Endothelial cell of umbilical vein (primary cell): Measurements from ENCODE around the gene ITIH6. TPM values are rescaled to one million over a fixed set of nuclear protein-coding genes. Genes with fewer than 3 reads are reported as not detected.

Experiments used
- BruUV-seq: library from RNA; stranded (reverse); fragments of 400-500 nt; replicated peaks from 2 replicates; lab custom pipeline; 2021; lab: Mats Ljungman, UMichigan
- CTCF ChIA-PET: fragments of 300-600, 350-600 bp; sonication (Branson Sonifier 250); formaldehyde crosslinking; loops from one replicate; lab custom pipeline; 2021; ENCODE audit warnings: antibody characterized with exemption, inconsistent platforms; lab: Charles Lee
- POLR2A ChIA-PET: fragments of 300-600, 350-600 bp; sonication (Branson Sonifier 250); formaldehyde crosslinking; loops from one replicate; lab custom pipeline; 2021; ENCODE audit warnings: antibody characterized with exemption, inconsistent platforms; lab: Charles Lee
- DNase-seq: peaks from one replicate; pipeline ENCODE4 v3.0.0-alpha.2; 2011; ENCODE audit warnings: low read depth, low spot score
- FAIRE-seq: peaks from 2 replicates; lab custom pipeline; 2011; peaks lifted over from hg19 to GRCh38; lab: Jason Lieb, UNC
- H2AFZ ChIP-seq: 2 replicates; pipeline ENCODE4 v1.6.0; 2012; ENCODE audit warnings: low read depth, low read length, control low read depth, inconsistent platforms
- H3K27ac ChIP-seq: 2 replicates; pipeline ENCODE4 v1.5.1; 2011; ENCODE audit warnings: low read depth, mild to moderate bottlenecking, control low read depth, low read length, moderate library complexity; ENCODE audit not compliant: insufficient read depth
- H3K27me3 ChIP-seq, 2 experiments: 2 replicates each; pipeline versions ENCODE4 v1.6.0 to v1.6.1; 2011; ENCODE audit warnings: low read length in 2 of 2, mixed read lengths in 1 of 2; ENCODE audit not compliant: control insufficient read depth in 2 of 2, insufficient read depth in 2 of 2
- H3K36me3 ChIP-seq, 2 experiments: 2 replicates in 1 of 2; 3 replicates in 1 of 2; pipeline ENCODE4 v1.5.1; 2011; ENCODE audit warnings: low read length in 2 of 2, mild to moderate bottlenecking in 1 of 2, moderate library complexity in 1 of 2; ENCODE audit not compliant: control insufficient read depth in 2 of 2, insufficient read depth in 2 of 2; ENCODE audit errors: extremely low read depth in 1 of 2
- H3K4me1 ChIP-seq: 3 replicates; pipeline ENCODE4 v1.5.1; 2011; ENCODE audit warnings: mild to moderate bottlenecking, low read length; ENCODE audit not compliant: control insufficient read depth, insufficient read depth; ENCODE audit errors: extremely low read depth
- H3K4me2 ChIP-seq: 2 replicates; pipeline ENCODE4 v1.6.1; 2011; ENCODE audit warnings: low read length, control low read depth, mixed read lengths; ENCODE audit not compliant: insufficient read depth
- H3K4me3 ChIP-seq, 3 experiments: fragments of 200-600 bp in 1 of 3; sonication (generic), shearing (Covaris generic) in 1 of 3; replicated peaks in 1 of 3; 2 replicates each; pipeline ENCODE4 v1.5.1; 2011 to 2016; ENCODE audit warnings: control low read depth in 3 of 3, low read length in 3 of 3, mild to moderate bottlenecking in 2 of 3, inconsistent platforms in 1 of 3, low read depth in 1 of 3, moderate library complexity in 1 of 3; ENCODE audit not compliant: insufficient read depth in 1 of 3
- H3K79me2 ChIP-seq: 2 replicates; pipeline ENCODE4 v1.6.0; 2012; ENCODE audit warnings: low read length, inconsistent platforms; ENCODE audit not compliant: control insufficient read depth, insufficient read depth
- H3K9ac ChIP-seq: replicated peaks from 2 replicates; pipeline ENCODE3; 2011; ENCODE audit warnings: low read length, control low read depth; ENCODE audit not compliant: insufficient read depth; ENCODE audit errors: extremely low read depth
- H3K9me1 ChIP-seq: replicated peaks from 3 replicates; pipeline ENCODE4 v1.6.0; 2011; ENCODE audit warnings: mild to moderate bottlenecking, low read length; ENCODE audit not compliant: control insufficient read depth, insufficient read depth; ENCODE audit errors: extremely low read depth
- H3K9me3 ChIP-seq: replicated peaks from 2 replicates; pipeline ENCODE4 v1.5.1; 2012; ENCODE audit warnings: low read length, inconsistent platforms; ENCODE audit not compliant: control insufficient read depth, insufficient read depth
- H4K20me1 ChIP-seq: replicated peaks from 2 replicates; pipeline ENCODE3; 2011; ENCODE audit warnings: mild to moderate bottlenecking, low read length; ENCODE audit not compliant: control insufficient read depth, insufficient read depth; ENCODE audit errors: extremely low read depth
- EZH2 ChIP-seq: IDR thresholded peaks from 2 replicates; pipeline ENCODE4 v1.6.1; 2012; ENCODE audit warnings: borderline replicate concordance, low read depth, mild to moderate bottlenecking, moderate library complexity, low read length, inconsistent platforms; ENCODE audit not compliant: severe bottlenecking
- FOS ChIP-seq: IDR thresholded peaks from 2 replicates; pipeline ENCODE4 v1.6.1; 2011; ENCODE audit warnings: mild to moderate bottlenecking, low read length, moderate library complexity, borderline replicate concordance; ENCODE audit not compliant: insufficient read depth
- GATA2 ChIP-seq: IDR thresholded peaks from 2 replicates; pipeline ENCODE4 v1.7.0; 2011; ENCODE audit warnings: low read depth, mild to moderate bottlenecking, moderate library complexity, mixed read lengths, low read length; ENCODE audit not compliant: insufficient read length, insufficient read depth
- JUN ChIP-seq: IDR thresholded peaks from 2 replicates; pipeline ENCODE4 v1.6.1; 2011; ENCODE audit warnings: borderline replicate concordance, low read depth; ENCODE audit not compliant: insufficient read length, insufficient read depth
- MYC ChIP-seq: IDR thresholded peaks from one replicate; pipeline ENCODE4 v1.6.1; 2011; ENCODE audit warnings: mild to moderate bottlenecking, low read depth, low read length
- POLR2A ChIP-seq: IDR thresholded peaks from 2 replicates; pipeline ENCODE4 v1.6.1; 2012; ENCODE audit warnings: low read depth, mild to moderate bottlenecking, control low read depth, low read length
- POLR2AphosphoS5 ChIP-seq: IDR thresholded peaks from 2 replicates; pipeline ENCODE4 v1.6.1; 2012; ENCODE audit warnings: low read depth, mild to moderate bottlenecking, control low read depth, low read length, moderate library complexity; ENCODE audit not compliant: insufficient read depth
- dilution Hi-C: fragments of 300-500 bp; cut with MboI; formaldehyde crosslinking; loops from one replicate; pipeline ENCODE4 v1.15.0; 2019; ENCODE audit warnings: low sequenced_read_pairs; ENCODE audit not compliant: extremely low pct_ligation_motif_present
- intact Hi-C: fragments of 100-400 bp; cut with micrococcal nuclease; formaldehyde crosslinking; loops from one replicate; pipeline ENCODE4 v1.10.0; 2022
- polyA plus RNA-seq, 4 experiments: library from polyadenylated mRNA; depleted of rRNA in 3 of 4; stranded (reverse) in 3 of 4; unstranded in 1 of 4; fragments of >200 nt; gene quantifications; 2 replicates each; pipeline versions ENCODE4 v1.2.1 to v1.2.3, GENCODE V29; 2011 to 2012; ENCODE audit warnings: missing spikeins in 1 of 4
- total RNA-seq: library from RNA; stranded (reverse); gene quantifications from 2 replicates; pipeline ENCODE4 v1.2.3, GENCODE V29; 2021
- TF ChIP-seq, protein P1 (sequence below), 2 donors: IDR thresholded peaks; 1 replicate in 1 of 2; 2 replicates in 1 of 2; pipeline ENCODE4 v1.5.1; 2011; ENCODE audit warnings: low read length in 2 of 2, mild to moderate bottlenecking in 2 of 2, moderate library complexity in 2 of 2, control low read depth in 1 of 2, inconsistent platforms in 1 of 2, low read depth in 1 of 2; ENCODE audit not compliant: insufficient read depth in 1 of 2; ENCODE audit errors: extremely low read depth in 1 of 2
- TF ChIP-seq, protein P2 (sequence below): IDR thresholded peaks from 2 replicates; pipeline ENCODE4 v1.6.1; 2011; ENCODE audit not compliant: insufficient read depth, insufficient read length

The ITIH6 gene
- total and polyA plus RNA-seq, 2 donors (not counting 3 experiments of a cell fraction or from before 2014, with no cell fraction given) = not detected

DNA sequence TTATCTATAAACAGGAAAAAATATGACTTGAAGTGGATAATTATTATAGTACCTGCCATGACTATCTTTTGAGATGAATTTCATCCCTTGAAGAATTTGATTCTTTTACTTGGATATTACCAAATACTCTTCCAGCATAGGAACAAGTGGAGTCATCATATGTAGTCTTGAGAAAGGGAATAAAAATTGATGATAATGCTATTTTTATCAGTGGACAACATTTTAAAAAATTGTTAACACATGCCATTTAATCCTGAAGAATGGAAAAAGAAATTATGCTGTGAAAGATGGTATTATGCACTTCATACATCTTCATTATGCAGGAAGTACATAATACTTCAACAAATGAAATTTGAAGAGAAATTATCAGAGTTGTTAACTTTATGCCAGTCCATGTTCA lies 83.6 kb downstream of the ITIH6 start:
- Histone ChIP-seq H3K4me3 (no peak overlapping the region), H3K4me1 (no peaks in the 10 kb centered on the region), H3K9me3 (no peaks in the 10 kb centered on the region), H3K9me1 (no peaks in the 10 kb centered on the region), H3K79me2 (no peaks in the 10 kb centered on the region), H3K36me3 (no peaks in the 10 kb centered on the region), H3K4me2 (no peak overlapping the region), H3K27ac (no peak overlapping the region), H3K27me3 (no peaks in the 10 kb centered on the region), H4K20me1 (no peaks in the 10 kb centered on the region), H2AFZ (no peak overlapping the region), H3K9ac (no peak overlapping the region)
- dilution Hi-C loops (no loop called here), intact Hi-C loops (no loop called here)
- no TSS peak for BruUV-seq
- CTCF ChIA-PET = no interaction called here
- TF ChIP-seq GATA2 (no peak), FOS (no peak), JUN (no peak), MYC (no peak), POLR2AphosphoS5 (no peak), EZH2 (no peak), POLR2A (no peak)
- TF ChIP-seq, protein P1, sequence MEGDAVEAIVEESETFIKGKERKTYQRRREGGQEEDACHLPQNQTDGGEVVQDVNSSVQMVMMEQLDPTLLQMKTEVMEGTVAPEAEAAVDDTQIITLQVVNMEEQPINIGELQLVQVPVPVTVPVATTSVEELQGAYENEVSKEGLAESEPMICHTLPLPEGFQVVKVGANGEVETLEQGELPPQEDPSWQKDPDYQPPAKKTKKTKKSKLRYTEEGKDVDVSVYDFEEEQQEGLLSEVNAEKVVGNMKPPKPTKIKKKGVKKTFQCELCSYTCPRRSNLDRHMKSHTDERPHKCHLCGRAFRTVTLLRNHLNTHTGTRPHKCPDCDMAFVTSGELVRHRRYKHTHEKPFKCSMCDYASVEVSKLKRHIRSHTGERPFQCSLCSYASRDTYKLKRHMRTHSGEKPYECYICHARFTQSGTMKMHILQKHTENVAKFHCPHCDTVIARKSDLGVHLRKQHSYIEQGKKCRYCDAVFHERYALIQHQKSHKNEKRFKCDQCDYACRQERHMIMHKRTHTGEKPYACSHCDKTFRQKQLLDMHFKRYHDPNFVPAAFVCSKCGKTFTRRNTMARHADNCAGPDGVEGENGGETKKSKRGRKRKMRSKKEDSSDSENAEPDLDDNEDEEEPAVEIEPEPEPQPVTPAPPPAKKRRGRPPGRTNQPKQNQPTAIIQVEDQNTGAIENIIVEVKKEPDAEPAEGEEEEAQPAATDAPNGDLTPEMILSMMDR (IDR thresholded peaks at IDR 0.05; ENCODE audit: extremely low read depth in 1 of 2, insufficient read depth in 1 of 2, low read depth in 1 of 2, low read length in 2 of 2) = no peak
- TF ChIP-seq, protein P2, sequence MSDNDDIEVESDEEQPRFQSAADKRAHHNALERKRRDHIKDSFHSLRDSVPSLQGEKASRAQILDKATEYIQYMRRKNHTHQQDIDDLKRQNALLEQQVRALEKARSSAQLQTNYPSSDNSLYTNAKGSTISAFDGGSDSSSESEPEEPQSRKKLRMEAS = no peak
- POLR2A ChIA-PET = no interaction called here
- FAIRE-seq = no peak
- no peak for DNase-seq
